ENCODE data around the gene ITGB3. TPM values are rescaled to one million over a fixed set of nuclear protein-coding genes. Genes with fewer than 3 reads are reported as not detected.

Gene ITGB3
- total RNA-seq, 4 donors from 2014 or later: 102 to 260 (median 149) TPM

DNA sequence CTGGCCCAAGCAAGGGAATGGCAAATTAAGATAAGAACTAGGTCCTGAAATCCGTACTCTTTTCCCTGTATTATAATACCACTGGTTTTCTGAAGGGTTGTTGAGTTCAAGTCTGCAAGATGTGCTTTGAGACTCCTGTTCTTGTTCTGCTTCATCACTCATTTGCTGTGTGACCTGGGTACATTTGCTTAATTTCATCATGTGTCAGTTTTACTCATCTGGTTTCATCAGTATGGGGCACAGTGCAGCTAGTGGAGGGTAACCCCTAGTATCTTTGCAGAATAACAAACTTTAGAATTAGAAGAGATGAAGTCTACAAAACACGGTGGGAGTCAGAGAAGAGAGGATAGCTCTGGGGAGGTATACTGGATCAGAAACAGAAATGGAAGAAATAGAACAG is 48.2 kb downstream of the ITGB3 start:
- TF ChIP-seq POLR2A (IDR thresholded peaks at IDR 0.05): no peak
- TF ChIP-seq, protein P1, sequence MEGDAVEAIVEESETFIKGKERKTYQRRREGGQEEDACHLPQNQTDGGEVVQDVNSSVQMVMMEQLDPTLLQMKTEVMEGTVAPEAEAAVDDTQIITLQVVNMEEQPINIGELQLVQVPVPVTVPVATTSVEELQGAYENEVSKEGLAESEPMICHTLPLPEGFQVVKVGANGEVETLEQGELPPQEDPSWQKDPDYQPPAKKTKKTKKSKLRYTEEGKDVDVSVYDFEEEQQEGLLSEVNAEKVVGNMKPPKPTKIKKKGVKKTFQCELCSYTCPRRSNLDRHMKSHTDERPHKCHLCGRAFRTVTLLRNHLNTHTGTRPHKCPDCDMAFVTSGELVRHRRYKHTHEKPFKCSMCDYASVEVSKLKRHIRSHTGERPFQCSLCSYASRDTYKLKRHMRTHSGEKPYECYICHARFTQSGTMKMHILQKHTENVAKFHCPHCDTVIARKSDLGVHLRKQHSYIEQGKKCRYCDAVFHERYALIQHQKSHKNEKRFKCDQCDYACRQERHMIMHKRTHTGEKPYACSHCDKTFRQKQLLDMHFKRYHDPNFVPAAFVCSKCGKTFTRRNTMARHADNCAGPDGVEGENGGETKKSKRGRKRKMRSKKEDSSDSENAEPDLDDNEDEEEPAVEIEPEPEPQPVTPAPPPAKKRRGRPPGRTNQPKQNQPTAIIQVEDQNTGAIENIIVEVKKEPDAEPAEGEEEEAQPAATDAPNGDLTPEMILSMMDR (IDR thresholded peaks at IDR 0.05): no peak
- H3K4me1 ChIP-seq: peaks cover 21 to 34% of the 10 kb centered on the region in 2 donors
- intact Hi-C loops (cut with DNase I): no loop called here
- H3K27ac ChIP-seq: no peak overlapping the region
- no peak for DNase-seq
- H3K27me3 ChIP-seq: no peaks in the 10 kb centered on the region
- WGBS, 2 donors: 90 to 96% methylated on average over 2 of the region's 2 CpGs
- no peaks in the 10 kb centered on the region for H3K9me3 ChIP-seq
- H3K36me3 ChIP-seq: peaks cover 34 to 44% of the 10 kb centered on the region in 2 donors
- no peak overlapping the region for H3K4me3 ChIP-seq (replicated peaks in 1 of 3)

DNA sequence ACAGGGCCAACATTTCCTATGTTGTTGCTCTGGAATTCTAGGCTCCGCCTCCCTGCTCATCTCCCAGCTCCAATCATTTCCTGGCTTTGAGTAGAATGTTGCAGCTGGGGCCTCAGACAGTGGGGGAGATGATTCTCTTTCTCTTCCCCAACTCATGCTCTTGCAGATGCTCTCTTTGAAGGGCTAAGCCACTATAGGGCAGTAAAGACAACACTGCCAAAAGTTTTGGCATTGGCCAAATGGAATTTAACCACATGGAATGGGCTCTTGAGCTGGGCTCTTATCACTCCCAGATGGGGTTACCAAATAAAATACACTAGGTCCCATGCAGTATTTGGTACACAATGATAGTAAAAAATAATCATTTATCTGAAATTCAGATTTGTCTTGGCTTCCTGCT is 50.6 kb downstream of the ITGB3 start:
- 92 to 100% methylated on average over 1 of the region's 1 CpG for WGBS, 2 donors
- Histone ChIP-seq H3K27me3 (no peaks in the 10 kb centered on the region), H3K4me3 (replicated peaks in 1 of 3) (no peak overlapping the region), H3K36me3 (peaks cover 42 to 51% of the 10 kb centered on the region in 2 donors), H3K4me1 (peaks cover 14 to 31% of the 10 kb centered on the region in 2 donors), H3K27ac (peak overlapping the region; percentile 78 to 93 (median 85)), H3K9me3 (no peaks in the 10 kb centered on the region)
- no peak for DNase-seq
- intact Hi-C loops (cut with DNase I): no loop called here
- TF ChIP-seq POLR2A (IDR thresholded peaks at IDR 0.05): no peak
- TF ChIP-seq, protein P1 (IDR thresholded peaks at IDR 0.05): no peak

DNA sequence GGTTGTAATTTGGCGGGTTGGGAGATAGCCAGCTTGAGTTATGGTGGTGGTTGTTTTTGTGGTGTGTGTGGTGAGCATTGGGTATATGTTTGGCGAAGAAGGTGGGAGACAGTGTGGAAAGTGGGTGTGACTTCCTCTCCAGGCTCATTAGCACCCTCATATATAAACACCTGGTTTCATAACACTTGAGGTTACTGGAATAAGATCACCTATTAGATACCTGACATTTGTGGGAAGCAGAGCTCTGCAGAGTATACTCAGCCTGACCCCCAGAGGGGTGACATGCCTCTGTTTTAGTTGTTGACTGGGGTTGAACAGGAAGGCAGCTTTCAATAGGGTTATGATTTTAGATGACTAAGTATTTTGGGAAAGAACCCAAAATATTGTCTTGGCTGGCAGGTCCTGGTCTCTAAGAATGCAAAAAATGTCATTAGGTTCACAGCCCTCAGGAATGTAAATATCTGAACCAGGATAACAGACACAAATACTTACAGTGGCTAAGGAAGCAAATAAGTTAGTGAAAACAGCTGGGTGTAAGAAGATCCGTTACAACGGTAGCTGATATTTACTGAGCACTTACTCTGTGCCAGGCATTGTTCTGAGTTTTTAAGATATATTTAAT is 51.8 kb downstream of the ITGB3 start:
- intact Hi-C loops (cut with DNase I): loop anchor here (5.0 kb wide), 1 partner anchor 68 kb away; no protein-coding TSS in a partner anchor
- DNase-seq: peak in 1 of 2 donors; percentile 47

DNA sequence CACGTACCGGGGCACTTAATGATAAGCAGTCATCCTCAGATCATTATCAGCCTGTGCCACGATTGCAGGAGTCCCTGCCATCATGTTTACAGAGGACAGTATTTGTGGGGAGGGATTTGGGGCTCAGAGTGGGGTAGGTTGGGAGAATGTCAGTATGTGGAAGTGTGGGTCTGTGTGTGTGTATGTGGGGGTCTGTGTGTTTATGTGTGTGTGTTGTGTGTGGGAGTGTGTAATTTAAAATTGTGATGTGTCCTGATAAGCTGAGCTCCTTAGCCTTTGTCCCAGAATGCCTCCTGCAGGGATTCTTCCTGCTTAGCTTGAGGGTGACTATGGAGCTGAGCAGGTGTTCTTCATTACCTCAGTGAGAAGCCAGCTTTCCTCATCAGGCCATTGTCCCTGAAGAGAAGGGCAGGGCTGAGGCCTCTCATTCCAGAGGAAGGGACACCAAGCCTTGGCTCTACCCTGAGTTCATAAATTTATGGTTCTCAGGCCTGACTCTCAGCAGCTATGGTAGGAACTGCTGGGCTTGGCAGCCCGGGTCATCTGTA is 56.6 kb downstream of the ITGB3 start:
- peaks cover 9 to 22% of the 10 kb centered on the region in 2 donors for H3K4me1 ChIP-seq
- H3K27ac ChIP-seq: peak overlapping the region in 2 of 3 donors; percentile 40 to 47
- no peaks in the 10 kb centered on the region for H3K27me3 ChIP-seq
- peaks cover 17 to 27% of the 10 kb centered on the region in 2 donors for H3K36me3 ChIP-seq
- intact Hi-C loops (cut with DNase I): no loop called here
- 81 to 89% methylated on average over 3 to 4 of the region's 4 CpGs for WGBS, 2 donors
- H3K4me3 ChIP-seq (replicated peaks in 1 of 3): no peak overlapping the region
- TF ChIP-seq, protein P1 (IDR thresholded peaks at IDR 0.05): no peak
- no peak for TF ChIP-seq POLR2A (IDR thresholded peaks at IDR 0.05)
- H3K9me3 ChIP-seq: no peaks in the 10 kb centered on the region
- no peak for DNase-seq

More for the DNA sequence above, 51.8 kb downstream of the ITGB3 start:
- TF ChIP-seq, protein P1 (IDR thresholded peaks at IDR 0.05): no peak
- no peak for TF ChIP-seq POLR2A (IDR thresholded peaks at IDR 0.05)
- peaks cover 14 to 31% of the 10 kb centered on the region in 2 donors for H3K4me1 ChIP-seq
- H3K27ac ChIP-seq: peak overlapping the region; percentile 78 to 93 (median 85)
- H3K36me3 ChIP-seq: peaks cover 46 to 50% of the 10 kb centered on the region in 2 donors
- no peak overlapping the region for H3K4me3 ChIP-seq (replicated peaks in 1 of 3)
- H3K27me3 ChIP-seq: no peaks in the 10 kb centered on the region
- no peaks in the 10 kb centered on the region for H3K9me3 ChIP-seq
- 58 to 59% methylated on average over 4 of the region's 4 CpGs for WGBS, 2 donors

DNA sequence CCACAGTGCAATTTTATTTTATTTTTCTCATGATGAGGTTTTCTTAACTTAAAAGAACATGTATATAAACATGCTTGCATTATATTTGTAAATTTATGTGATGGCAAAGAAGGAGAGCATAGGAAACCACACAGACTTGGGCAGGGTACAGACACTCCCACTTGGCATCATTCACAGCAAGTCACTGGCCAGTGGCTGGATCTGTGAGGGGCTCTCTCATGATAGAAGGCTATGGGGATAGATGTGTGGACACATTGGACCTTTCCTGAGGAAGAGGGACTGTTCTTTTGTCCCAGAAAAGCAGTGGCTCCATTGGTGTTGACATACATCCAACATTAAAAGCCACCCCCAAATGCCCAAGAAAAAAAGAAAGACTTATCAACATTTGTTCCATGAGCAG is 57.8 kb downstream of the ITGB3 start:
- intact Hi-C loops (cut with DNase I): no loop called here
- H3K27ac ChIP-seq: peak overlapping the region in 1 of 3 donors; percentile 40

More for the DNA sequence above, 57.8 kb downstream of the ITGB3 start:
- Histone ChIP-seq H3K4me1 (peaks cover 0 to 10% of the 10 kb centered on the region in 2 donors), H3K9me3 (no peaks in the 10 kb centered on the region), H3K4me3 (replicated peaks in 1 of 3) (no peak overlapping the region), H3K36me3 (peaks cover 17 to 27% of the 10 kb centered on the region in 2 donors), H3K27me3 (no peaks in the 10 kb centered on the region)
- no peak for DNase-seq
- TF ChIP-seq POLR2A (IDR thresholded peaks at IDR 0.05): no peak
- TF ChIP-seq, protein P1 (IDR thresholded peaks at IDR 0.05): no peak

All from thyroid gland (tissue), 4 donors.